GM19328 (cell line): ENCODE data around the gene NAA20.
"Not testable (repeated sequence)": the region's sequence is repeated elsewhere in the genome, so short reads cannot be mapped to it uniquely, and the experiment has no call there.

ENCODE experiments used
- ATAC-seq: cut with Tn5 transposase; IDR thresholded peaks from one replicate; pipeline ENCODE4 v1.9.1; 2021; ENCODE audit warnings: mild to moderate bottlenecking, moderate library complexity; ENCODE audit not compliant: unreplicated experiment

Gene NAA20

DNA sequence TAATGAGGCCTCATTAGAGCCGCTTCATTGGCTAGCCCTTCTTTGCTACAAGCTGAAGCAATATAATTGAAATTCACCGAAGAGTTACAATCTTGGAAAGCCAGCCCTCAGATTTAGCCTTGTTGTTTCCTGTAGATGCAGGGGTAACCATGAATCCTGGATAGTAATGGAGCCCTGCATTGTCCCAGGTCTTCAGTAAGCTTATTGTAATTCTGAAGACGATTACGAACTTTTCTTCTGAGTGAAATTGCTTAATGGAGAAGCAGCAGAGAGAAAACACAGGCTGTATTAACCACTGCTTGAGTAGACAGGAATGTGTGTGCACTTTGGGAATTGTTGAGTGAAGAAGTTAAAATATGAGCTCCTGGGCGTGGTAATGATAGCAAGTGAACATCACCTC, 26.3 kb upstream of the NAA20 start:
- no peak for ATAC-seq

GRCh38 chr20:19991308-19991707, 25.9 kb upstream of the NAA20 start:
- no peak for ATAC-seq

- ATAC-seq, result no peak
Measured at GRCh38 chr20:19991854-19992253, 25.3 kb upstream of the NAA20 start.

GRCh38 chr20:19992996-19993908, 23.9 kb upstream of the NAA20 start:
- no peak for ATAC-seq

DNA sequence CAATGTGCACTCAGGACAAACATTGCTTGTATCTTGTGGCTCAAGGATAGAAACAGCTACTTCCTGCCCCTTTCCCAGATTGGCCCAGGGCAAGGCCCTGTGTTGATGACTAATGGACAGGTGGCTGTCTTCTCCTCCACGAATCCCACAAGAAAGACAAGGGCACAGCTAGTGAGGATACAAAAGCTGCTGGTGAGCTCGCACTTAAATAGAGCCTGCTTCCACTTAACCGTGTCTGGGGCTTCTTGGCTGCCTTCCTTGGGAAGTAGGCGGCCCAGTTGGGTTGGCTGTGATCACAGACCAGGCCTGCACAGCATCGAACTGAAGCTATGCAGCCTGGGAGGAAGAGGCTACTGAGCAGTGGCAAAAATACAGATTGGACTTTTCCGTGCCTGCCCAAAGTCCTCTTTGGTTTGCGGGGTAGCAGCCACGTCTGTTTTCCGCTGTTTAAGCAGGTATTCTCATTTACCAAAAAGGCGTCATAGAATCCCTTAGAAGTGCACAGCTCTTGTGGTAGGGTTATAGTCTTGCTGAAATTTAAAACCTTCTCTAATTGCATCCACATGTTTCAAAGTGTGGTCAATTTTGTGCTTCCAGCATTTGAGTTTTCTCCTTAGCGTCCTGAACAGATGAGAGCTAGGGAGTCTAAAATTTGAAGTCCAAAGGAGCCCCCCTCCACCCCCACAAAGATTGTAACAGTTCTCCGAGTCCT, 23.0 kb upstream of the NAA20 start:
- no peak for ATAC-seq

DNA sequence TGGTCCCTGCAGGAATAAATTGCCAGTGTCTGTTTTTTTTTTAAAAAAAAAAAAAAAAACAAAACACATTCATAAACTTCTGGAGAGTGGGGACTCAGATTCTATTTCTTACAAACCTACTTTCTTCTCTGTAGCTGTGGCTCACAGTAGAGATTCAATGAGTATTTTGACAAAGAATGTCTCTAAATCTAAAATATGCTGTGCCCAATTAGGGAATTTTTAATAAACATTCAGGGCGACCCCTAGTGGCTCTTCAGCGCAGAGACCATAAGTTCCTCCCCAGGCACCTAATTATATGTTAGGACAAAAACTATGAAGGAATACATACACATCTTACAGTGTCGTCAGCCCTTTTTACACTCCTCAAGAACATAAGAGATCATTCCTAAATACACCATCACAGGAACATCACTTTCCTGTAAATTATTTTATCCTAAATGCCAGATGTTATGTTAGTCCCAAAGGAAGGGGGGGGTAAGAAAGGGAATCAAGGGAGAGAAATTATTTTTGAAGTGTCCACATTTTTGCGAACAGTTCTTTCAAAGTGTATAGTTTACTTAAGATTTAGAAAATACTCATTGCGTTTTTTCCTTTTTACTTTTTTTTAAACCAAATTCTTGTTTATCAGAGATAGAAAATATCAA, 21.8 kb upstream of the NAA20 start:
- no peak for ATAC-seq

GRCh38 chr20:19996222-19996621, 20.9 kb upstream of the NAA20 start:
- no peak for ATAC-seq

DNA sequence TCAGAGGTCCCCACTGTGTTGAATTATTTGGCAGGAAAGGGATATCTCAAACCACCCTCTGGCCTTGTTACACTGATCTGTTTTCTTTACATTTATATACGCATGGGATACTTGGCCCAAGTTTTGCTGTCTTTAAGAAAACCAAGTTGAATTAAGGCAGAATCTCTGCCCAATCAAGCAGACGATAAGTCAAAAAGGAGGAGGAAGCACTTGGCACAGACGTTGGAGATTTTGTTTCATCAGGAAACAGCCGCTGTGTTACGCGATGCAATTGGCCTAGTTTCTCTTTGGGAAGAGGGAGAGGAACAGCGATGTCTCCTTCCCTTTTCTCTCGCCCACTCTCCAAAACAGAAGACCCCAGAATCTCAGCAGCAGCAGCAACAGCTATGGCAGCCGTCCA, 20.2 kb upstream of the NAA20 start:
- ATAC-seq, result no peak

DNA sequence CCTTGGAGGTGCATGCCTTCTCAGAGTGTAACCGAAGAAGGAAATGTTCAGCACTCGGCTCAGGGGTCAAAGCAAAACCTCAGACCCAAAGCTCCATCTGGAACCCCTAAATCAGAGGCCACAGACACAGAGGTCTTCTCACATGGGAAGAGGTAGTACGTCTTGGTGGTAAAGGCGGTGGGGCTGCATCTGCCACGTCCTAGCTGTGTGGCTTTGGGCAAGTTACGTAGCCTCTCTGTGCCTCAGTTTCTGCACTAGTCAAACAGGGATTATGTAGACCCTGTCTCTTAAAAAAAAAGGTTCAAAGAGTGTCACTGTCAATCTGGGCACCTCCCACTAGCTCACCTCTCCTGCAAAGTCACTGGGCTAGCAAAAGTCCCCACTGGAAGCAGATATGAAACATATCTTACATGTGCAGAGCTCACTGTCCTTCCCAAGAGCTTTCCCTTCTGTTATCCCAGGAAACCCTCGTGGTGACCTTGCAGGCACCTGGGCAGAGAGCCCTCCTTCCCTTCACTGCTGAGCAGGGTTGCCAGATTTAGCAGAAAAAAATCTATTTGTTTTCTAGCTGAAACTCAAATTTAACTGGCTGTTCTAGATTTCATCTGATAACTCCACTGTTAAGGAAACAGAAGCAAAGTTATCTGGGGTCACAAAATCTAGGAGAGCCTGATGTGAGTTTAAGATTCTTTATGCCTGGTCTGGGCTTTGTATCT, 18.0 kb upstream of the NAA20 start:
- ATAC-seq, result no peak

GRCh38 chr20:20000211-20000968, 16.8 kb upstream of the NAA20 start:
- ATAC-seq, result no peak

DNA sequence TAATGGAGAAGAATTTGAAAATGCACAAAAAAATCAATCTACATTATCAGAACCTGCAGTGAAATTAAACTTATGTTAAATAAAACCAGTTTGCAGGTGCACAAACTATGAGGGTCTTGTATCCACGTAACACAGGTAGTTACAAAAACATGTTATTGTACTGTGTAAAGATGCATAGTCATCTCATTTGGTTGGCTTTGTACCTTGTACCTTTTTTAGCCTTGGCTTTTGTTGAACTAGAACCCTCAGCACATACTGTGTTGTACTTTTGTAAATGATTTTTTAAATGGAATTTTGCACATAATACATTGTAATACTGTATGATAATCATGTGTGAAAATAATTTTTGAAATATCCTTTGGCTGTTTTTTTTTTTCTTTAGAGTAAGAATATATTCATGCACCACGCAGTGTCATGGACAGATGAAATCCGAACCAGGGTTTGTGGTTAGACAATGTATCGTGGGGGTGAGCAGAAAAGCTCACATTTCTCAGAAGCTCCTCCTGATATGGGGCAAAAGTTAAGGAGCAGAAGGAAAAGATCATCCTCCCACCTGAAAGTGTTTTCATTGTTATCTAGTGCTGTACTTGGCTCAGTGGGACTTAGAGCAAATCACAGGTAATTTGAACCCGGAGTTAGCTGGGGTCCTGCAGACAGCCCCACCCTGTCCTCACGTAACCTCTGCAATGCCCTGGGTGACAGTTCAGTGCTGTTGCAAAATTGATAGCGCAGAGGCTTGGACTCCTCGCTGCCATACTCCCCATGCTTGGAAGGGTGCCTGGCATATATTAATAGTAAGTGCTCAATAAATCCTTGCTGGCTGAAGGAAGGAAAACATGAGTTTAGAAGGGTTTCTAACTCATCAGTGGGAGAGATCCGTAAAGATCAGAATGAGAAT, 14.8 kb upstream of the NAA20 start:
- ATAC-seq, result no peak

- ATAC-seq, result no peak
Measured at GRCh38 chr20:20003031-20003954, 13.9 kb upstream of the NAA20 start.

DNA sequence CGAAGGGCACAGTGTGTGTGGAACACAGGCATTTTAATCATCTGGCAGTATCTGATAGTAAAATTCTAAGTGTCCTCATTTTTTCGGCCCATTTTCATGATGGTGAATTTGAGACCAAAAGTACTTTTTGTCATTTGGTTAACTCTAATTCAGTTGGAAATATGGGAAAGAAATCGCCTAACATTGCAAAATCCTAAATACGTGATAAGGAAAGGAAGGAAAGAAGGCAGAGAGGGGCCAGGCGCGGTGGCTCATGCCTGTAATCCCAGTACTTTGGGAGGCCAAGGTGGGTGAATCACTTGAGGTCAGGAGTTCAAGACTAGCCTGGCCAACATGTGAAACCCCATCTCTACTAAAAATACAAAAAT, 13.2 kb upstream of the NAA20 start:
- ATAC-seq, result not testable (repeated sequence)

DNA sequence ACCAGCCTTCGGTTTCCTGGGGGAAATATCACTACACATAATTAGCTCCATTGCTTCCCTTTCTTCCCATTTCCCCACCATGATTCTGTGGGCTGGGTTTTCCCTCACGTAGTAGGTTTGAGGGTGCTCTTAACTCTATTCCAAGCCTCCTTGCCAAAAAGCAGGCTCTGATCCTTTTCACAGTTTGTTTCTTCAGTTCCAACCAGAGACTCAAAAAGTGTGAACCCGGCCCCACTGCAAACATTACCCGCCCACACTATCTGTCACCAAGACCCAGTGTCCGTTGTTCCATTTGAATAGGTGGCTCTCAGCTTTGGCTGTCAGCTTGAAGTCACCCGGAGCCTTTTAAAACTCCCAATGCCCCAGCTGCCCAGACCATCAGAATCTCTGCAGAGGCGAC, 11.8 kb upstream of the NAA20 start:
- no peak for ATAC-seq

- no peak for ATAC-seq
Measured at GRCh38 chr20:20009784-20010253, 7.3 kb upstream of the NAA20 start.

DNA sequence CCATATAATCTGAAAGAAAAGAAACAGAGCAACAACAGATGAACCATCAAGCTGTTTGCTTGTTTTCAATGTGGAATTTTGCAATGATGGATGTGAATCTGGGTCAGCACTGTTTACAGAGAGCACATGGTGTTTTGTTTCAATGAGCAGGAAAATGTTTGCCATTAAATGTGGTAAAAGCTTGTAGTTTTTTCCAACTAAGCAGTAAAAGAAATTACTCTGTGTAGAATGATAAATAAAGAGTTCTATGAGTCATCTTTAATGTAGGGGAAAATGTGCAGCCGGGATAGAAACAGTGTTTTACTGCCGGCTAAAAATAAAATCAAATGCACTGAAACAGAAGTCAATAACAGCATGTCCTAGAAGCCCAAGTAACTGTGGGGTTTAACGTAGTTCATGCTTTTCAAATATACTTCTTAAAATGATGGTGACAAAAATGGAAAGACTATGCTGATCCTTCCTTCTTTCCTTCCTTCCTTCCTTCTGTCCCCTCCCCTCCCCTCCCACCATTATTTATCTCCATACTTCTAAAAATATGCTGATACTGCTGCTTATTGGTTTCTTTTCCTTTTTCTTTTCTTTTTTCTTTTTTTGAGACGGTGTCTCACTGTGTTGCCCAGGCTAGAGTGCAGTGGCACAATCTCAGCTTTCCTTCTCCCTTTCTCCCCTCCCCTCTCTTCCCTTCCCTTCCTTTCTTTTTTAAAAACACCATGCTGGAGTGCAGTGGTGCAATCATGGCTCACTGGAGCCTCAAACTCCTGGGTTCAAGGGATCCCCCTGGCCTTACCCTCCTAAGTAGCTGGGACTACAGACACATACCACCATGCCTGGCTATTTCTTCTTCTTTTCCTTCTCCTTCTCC, 6.3 kb upstream of the NAA20 start:
- ATAC-seq, result no peak

GRCh38 chr20:20012541-20012940, 4.6 kb upstream of the NAA20 start:
- no peak for ATAC-seq
